ENCODE measurements around the gene ABHD1.

Gene ABHD1

GRCh38 chr2:27089111-27089954, 34.3 kb upstream of the ABHD1 start:
- H3K9me3 ChIP-seq (ENCODE audit: insufficient read depth, low read length): no peaks in the 10 kb centered on the region
- no peak overlapping the region for H3K27ac ChIP-seq (ENCODE audit: low read length)
- no peaks in the 10 kb centered on the region for H3K27me3 ChIP-seq (ENCODE audit: low read depth, low read length)
- no peaks in the 10 kb centered on the region for H3K36me3 ChIP-seq (replicated peaks; ENCODE audit: low read depth, low read length)
- H3K4me1 ChIP-seq (ENCODE audit: low read length): peaks cover 8% of the 10 kb centered on the region
- H3K4me2 ChIP-seq (ENCODE audit: low read length): no peak overlapping the region
- H4K20me1 ChIP-seq (ENCODE audit: insufficient read depth, low read length): no peaks in the 10 kb centered on the region
- H3K79me2 ChIP-seq (ENCODE audit: low read length): no peaks in the 10 kb centered on the region
- no peak overlapping the region for H3K9ac ChIP-seq (ENCODE audit: low read length)
- H2AFZ ChIP-seq (ENCODE audit: low read depth, low read length): no peak overlapping the region
- no peak for TF ChIP-seq CTCF (IDR thresholded peaks at IDR 0.05; ENCODE audit: low read depth, low read length)
- TF ChIP-seq EZH2phosphoT487 (IDR thresholded peaks at IDR 0.05; ENCODE audit: low read depth): no peak
- no peak overlapping the region for H3K4me3 ChIP-seq (ENCODE audit: low read length)

- Histone ChIP-seq H3K27me3 (ENCODE audit: low read depth, low read length) (no peaks in the 10 kb centered on the region), H3K27ac (ENCODE audit: low read length) (no peak overlapping the region), H3K79me2 (ENCODE audit: low read length) (no peaks in the 10 kb centered on the region), H3K4me3 (ENCODE audit: low read length) (no peak overlapping the region), H3K4me1 (ENCODE audit: low read length) (peaks cover 12% of the 10 kb centered on the region), H3K4me2 (ENCODE audit: low read length) (no peak overlapping the region), H3K9me3 (ENCODE audit: insufficient read depth, low read length) (no peaks in the 10 kb centered on the region), H4K20me1 (ENCODE audit: insufficient read depth, low read length) (no peaks in the 10 kb centered on the region), H3K9ac (ENCODE audit: low read length) (no peak overlapping the region), H2AFZ (ENCODE audit: low read depth, low read length) (no peak overlapping the region), H3K36me3 (replicated peaks; ENCODE audit: low read depth, low read length) (no peaks in the 10 kb centered on the region)
- TF ChIP-seq CTCF (IDR thresholded peaks at IDR 0.05; ENCODE audit: low read depth, low read length): no peak
- no peak for TF ChIP-seq EZH2phosphoT487 (IDR thresholded peaks at IDR 0.05; ENCODE audit: low read depth)
Measured at GRCh38 chr2:27091746-27092695, 31.6 kb upstream of the ABHD1 start.

GRCh38 chr2:27092696-27093429, 30.8 kb upstream of the ABHD1 start:
- Histone ChIP-seq H3K79me2 (ENCODE audit: low read length) (no peaks in the 10 kb centered on the region), H3K9me3 (ENCODE audit: insufficient read depth, low read length) (no peaks in the 10 kb centered on the region), H2AFZ (ENCODE audit: low read depth, low read length) (no peak overlapping the region), H3K4me1 (ENCODE audit: low read length) (peaks cover 8% of the 10 kb centered on the region; the same call in 1 of the 2 replicates), H3K27me3 (ENCODE audit: low read depth, low read length) (no peaks in the 10 kb centered on the region), H3K4me2 (ENCODE audit: low read length) (no peak overlapping the region), H3K27ac (ENCODE audit: low read length) (no peak overlapping the region), H3K4me3 (ENCODE audit: low read length) (no peak overlapping the region), H3K9ac (ENCODE audit: low read length) (no peak overlapping the region), H4K20me1 (ENCODE audit: insufficient read depth, low read length) (no peaks in the 10 kb centered on the region), H3K36me3 (replicated peaks; ENCODE audit: low read depth, low read length) (no peaks in the 10 kb centered on the region)
- TF ChIP-seq CTCF (IDR thresholded peaks at IDR 0.05; ENCODE audit: low read depth, low read length) (no peak), EZH2phosphoT487 (IDR thresholded peaks at IDR 0.05; ENCODE audit: low read depth) (no peak)

Measured in OCI-LY3 (cell line).